MM.1S (cell line): ENCODE results near the gene YPEL2.

Experiments
- EZH2 ChIP-seq: fragments of 300-600 bp; sonication (generic); optimal IDR thresholded peaks from 2 replicates; pipeline ENCODE3; 2017; ENCODE audit warnings: low read depth, mild to moderate bottlenecking, antibody characterized with exemption, low read length, mixed read lengths
- TF ChIP-seq, protein P1 (sequence below): fragments of 300-600 bp; sonication (generic); IDR thresholded peaks from 2 replicates; pipeline ENCODE4 v1.5.1; 2016; ENCODE audit warnings: antibody characterized with exemption, low read length, mixed read lengths

DNA sequence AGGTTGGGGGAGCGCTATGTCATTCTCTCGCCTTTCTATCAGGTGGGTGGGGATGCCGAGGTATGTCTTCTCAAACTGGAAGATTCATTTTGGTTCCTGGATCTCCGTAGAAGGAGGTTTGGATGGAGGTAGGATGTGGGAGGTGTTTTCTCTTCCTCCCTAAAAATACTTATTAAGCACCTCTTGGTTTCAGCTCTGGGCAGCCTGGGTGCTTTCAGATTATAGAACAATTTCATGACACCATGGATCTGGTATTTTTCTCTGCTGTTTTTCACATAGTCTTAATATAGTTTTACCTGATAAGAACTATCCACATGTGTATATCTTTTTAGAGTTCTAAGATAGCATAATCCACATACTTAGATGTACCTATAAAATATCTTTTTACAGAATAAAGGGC lies 92.9 kb downstream of the YPEL2 start:
- no peak for TF ChIP-seq EZH2
- TF ChIP-seq, protein P1, sequence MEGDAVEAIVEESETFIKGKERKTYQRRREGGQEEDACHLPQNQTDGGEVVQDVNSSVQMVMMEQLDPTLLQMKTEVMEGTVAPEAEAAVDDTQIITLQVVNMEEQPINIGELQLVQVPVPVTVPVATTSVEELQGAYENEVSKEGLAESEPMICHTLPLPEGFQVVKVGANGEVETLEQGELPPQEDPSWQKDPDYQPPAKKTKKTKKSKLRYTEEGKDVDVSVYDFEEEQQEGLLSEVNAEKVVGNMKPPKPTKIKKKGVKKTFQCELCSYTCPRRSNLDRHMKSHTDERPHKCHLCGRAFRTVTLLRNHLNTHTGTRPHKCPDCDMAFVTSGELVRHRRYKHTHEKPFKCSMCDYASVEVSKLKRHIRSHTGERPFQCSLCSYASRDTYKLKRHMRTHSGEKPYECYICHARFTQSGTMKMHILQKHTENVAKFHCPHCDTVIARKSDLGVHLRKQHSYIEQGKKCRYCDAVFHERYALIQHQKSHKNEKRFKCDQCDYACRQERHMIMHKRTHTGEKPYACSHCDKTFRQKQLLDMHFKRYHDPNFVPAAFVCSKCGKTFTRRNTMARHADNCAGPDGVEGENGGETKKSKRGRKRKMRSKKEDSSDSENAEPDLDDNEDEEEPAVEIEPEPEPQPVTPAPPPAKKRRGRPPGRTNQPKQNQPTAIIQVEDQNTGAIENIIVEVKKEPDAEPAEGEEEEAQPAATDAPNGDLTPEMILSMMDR, result no peak
